NCI-H1105 (cell line): ENCODE results near the gene GJD4.

Experiments used
- DNase-seq: peaks from one replicate; lab custom pipeline; 2025; lab: John Stamatoyannopoulos, UW

Gene GJD4

DNA sequence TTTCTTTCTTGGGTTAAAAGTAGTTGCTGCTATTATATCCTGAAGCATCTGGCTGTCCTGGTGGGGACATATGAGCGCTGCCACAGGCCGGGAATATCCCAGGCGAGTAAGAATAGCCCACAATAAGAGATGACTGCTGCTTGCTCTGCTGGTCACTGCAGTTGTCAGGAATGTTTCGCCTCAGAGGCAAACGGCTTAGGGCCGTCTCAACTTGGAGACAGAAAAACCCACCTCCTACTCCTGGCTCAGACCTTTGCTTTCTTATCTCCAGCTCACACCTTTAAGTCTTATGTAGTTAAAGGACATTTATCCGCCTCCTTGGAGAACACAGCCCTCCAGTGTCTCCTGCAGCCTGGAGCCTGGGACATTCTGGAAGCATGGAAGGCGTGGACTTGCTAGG lies at the start of gene GJD4:
TSS of gene GJD4 (plus strand) at position 151 of the 400 bp plus-strand sequence. CDS start at position 378, 227 bp downstream.
- no peak for DNase-seq

DNA sequence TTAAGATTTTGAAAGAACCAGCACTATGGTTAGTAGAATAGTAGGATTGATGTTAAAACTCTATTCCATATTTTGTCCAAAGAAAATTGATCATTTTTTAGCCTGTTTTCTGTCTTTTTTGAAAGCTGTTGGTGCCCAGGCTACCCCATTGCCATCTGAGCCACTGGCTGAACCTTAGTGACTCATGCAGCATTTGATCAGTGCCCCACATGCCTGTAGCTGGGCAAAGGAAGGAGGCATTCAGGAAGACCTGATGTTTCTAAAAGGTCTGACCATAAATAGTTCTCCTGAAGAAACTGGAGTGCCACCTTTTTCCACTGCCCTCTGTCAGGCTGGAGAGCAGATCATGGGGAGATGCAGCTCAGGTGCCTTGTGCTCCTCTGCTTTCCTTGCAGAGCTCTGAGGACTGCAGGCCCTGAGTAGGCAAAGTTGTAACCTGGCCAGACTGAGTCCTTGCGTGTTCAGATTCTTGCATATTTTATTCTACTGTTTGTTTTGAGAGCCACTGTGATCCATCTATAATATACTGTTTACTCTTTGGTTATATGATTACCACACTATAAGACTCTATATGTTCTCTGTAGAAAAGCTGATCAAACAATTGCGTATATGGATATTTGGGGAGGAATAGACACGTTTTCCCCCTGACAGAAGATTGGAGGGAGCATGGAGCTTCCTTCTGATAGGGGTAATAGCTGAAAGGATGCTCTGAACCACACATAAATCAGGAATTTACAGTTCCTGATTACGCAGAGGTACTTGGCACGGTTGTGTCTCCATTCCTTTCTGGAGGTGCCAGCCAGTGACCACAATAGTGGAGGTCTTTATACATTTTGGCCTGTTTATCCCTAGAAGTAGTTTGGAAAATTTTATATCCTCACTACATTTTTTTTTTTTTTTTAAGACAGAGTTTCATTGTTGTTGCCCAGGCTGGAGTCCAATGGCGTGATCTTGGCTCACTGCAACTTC lies 48.9 kb upstream of the GJD4 start:
- no peak for DNase-seq

- no peak for DNase-seq
Observed at GRCh38 chr10:35558276-35558675, 46.9 kb upstream of the GJD4 start.

GRCh38 chr10:35559416-35559815 lies 45.7 kb upstream of the GJD4 start:
- DNase-seq = no peak

GRCh38 chr10:35561715-35562114 lies 43.4 kb upstream of the GJD4 start:
- DNase-seq = no peak

DNA sequence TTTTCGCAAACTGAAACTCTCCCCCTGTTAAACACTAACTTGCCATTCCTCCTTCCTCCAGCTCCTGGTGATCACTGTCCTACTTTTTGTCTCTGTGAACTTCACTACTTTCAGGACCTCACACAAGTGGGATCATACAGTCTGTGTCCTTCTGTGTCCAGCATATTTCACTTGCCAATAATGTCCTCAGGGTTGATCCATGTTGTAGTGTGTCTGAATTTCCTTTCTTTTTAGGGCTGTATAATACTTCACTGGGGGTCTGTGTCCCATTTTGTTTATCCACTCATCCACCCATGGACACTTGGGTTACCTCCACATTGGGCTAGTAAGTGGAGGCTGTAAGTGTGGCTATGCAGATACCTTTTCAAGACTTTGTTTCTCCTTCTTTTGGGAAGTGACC lies 42.7 kb upstream of the GJD4 start:
- DNase-seq = no peak

- DNase-seq = no peak
Observed at GRCh38 chr10:35563261-35563891, 41.8 kb upstream of the GJD4 start.

DNA sequence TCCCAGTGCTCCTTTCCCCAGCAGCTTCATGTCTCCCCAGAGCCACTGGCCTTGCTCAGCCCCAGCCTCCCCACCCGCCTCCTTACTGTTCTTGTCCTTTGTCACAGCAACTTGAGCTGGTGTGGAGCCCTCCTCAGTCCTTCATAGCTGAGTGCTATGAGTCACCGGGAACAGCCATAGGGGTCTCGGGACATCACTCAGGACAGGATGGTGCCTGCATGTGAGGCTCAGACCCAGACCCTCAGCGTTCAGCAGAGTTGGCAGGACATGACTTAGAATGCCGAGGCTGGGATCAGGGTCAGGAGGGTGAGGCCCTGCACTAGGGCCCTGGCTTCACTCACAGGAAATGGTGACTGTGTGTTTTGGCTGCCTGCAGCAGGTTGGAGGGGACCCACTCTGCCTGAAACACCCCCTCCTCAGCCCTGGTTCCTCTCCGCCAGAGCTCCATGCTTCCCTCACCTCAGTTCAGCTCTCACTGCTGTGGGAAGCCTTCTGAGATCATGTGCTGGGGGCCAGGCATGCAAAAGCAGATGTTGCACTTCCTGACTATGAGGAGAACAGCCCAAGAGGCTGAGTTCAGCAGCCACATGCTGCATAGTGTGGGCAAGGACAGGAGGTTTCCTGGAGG lies 40.7 kb upstream of the GJD4 start:
- DNase-seq = no peak

DNA sequence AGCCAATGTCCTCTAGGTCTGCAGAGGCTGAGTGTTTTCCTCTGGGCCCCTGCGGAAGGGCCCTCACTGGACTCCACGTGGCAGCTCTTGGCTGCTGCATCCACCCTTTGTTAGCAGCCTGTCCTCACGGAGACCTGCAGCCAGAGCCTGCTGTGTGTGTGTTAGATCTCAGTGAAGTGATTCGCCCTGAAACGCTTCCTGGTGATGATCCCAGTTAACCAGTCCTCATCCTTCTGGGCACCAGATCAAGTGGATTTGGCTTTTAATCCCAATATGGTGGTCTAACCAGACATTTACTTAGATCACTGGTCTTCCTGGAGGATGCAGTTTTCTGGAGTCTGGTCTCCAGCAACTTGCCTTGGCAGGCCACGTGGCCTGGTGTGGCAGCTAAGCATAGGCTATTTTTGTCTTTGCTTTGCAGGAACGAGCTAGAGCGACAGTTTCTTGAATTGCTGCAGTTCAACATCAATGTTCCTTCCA lies 39.5 kb upstream of the GJD4 start:
- no peak for DNase-seq

GRCh38 chr10:35567951-35568350 lies 37.2 kb upstream of the GJD4 start:
- no peak for DNase-seq

DNA sequence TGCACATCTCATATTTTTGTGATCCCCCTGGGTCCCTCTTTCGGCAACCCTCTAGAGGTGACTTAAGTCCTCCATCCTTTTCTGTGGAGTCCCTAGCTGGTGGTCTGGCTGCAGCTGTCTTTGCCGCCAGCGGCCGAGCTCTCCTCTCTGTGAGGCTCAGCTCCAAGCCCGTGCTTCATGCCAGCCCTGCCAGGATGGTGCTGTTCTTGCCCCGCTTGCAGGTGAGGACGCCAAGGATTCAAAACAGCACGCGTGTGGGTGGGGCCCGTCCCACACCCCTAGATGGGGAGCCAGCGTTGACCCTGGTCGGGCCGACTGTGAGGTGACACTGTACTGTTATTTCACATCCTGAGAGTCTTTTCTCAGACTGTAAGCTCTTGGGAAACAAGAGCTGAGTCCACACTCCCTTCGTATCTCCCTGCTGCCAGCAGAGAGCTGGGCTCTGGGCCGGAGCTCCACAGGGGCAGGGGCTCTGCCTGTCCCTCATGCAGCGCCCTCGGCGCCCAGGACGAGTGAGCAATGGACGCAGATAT lies 36.6 kb upstream of the GJD4 start:
- DNase-seq = no peak

DNA sequence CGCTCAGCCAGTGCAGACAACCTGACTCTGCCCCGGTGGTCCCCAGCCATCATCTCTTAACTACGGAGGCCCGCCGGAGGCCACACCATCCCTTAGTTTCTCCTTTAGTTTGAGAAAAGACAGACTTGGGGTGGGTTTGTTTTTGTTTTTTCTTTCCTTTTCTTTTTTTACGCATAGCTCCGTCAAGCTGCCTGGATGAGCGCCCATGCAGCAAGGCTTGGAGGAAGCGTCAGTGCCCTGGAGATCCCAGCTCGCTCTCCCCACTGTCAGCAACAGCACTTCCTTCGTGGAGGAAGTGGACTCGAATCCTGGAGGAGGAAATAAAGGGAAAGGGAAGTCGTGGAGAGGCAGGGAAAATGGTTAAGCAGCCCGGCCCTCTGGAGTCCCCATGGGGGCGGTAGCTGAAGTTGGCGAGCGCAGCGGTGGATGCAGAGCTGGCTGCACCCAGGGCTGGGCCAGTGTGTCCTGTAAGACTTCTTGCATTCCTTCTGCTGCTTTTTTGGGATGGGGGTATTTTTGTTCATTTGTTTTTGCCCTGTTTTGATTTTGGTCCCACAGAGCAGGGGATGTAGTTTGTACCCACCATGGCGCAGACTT lies 35.9 kb upstream of the GJD4 start:
- DNase-seq = no peak

GRCh38 chr10:35569836-35570235 lies 35.3 kb upstream of the GJD4 start:
- DNase-seq = no peak

GRCh38 chr10:35570397-35570796 lies 34.7 kb upstream of the GJD4 start:
- DNase-seq = no peak

- DNase-seq = no peak
Observed at GRCh38 chr10:35572583-35572982, 32.6 kb upstream of the GJD4 start.

- DNase-seq = no peak
Observed at GRCh38 chr10:35573796-35574195, 31.3 kb upstream of the GJD4 start.

DNA sequence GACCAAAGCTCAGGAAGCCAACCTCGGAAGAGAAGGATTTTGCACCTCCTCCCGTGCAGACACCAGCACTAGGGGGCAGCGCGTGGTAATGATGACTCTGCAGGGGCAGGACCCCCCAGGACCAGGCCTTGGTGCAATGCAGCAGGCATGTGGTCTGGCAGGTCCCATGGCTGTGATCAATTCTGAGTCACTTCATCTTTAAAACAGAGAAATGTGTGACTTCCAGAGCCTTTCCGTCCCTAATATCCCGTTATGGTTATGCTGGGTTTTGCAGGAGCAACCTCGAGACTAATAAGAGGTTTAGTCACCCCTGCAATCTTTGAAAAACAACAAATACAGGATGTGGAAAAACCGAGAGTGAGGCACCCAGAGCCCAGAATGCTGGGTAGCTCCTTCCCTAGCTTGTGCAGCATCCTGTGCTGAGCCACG lies 30.2 kb upstream of the GJD4 start:
- no peak for DNase-seq

- no peak for DNase-seq
Observed at GRCh38 chr10:35575640-35576039, 29.5 kb upstream of the GJD4 start.

- DNase-seq = no peak
Observed at GRCh38 chr10:35576730-35577129, 28.4 kb upstream of the GJD4 start.

DNA sequence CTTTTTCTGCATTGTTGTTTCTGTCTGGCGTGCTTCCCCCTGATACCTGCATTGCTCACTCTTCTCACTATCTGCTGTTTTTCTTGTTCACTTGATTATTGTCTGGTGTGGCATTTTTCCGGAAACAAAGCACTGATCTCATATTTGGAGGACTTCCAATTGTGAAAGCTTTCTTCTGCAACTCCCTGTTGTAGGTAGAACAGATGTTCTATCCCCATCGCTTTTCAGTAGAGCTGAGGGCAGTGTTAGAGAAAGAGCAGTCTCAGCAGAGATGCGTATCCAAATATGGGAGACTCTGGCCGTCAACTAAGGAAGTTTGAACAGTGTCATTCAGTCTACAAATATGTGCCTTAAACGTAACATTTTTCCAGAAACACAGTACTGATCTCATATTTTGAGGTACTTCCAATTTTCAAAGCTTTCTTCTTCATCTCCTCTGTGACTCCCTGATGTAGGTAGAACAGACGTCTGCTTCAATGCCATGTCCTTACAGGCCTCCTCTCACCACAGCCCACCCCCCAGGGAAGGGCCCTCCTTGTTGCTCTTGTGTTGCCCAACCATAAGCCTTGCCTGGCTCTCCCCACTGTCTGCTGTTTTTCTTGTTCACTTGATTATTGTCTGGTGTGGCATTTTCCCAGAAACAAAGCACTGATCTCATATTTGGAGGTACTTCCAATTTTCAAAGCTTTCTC lies 27.1 kb upstream of the GJD4 start:
- no peak for DNase-seq

DNA sequence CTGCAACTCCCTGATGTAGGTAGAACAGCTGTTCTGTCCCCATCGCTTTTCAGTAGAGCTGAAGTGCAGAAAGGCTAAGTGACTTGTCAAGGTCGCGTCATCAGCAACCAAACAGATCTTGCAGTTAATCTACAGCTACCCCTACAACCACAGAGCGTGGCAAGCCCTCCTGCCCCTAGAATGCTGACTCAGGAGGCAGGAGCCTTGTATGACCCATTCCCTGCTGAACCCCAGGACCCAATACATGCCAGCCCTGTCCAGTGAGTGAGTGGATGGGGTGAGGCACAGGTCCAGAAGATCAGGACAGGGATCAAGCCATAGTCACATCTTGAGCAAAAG lies 26.6 kb upstream of the GJD4 start:
- no peak for DNase-seq

DNA sequence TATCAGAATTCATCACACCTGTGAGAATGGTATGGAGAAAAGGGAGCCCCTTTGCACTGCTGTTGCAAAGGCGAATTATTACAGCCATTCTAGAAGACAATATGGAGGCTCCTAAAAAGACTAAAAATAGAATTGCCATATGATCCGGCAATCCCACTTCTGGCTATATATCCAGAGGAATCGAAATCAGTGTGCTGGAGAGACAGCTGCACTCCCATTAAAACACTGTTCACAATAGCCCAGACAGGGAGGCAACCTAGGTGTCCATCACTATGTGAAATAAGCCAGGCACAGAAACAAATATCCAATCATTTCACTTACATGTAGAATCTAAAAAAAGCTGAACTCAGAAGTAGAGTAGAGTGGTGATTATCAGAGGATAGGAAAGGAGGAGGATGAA lies 26.0 kb upstream of the GJD4 start:
- DNase-seq = no peak
